Pancreas (tissue), 10 donors: ENCODE results near the gene RNF125. TPM values are rescaled to one million over a fixed set of nuclear protein-coding genes. Genes with fewer than 3 reads are reported as not detected.

Experiments used
- ATAC-seq, 4 donors: fragments of 200-7000 bp; cut with Tn5 transposase; one replicate each; pipeline versions ENCODE4 v1.8.0 to v1.9.1; 2020; ENCODE audit warnings: mild to moderate bottlenecking in 4 of 4, moderate library complexity in 4 of 4
- DNase-seq, 6 donors: peaks; one replicate each; pipeline ENCODE4 v3.0.0-alpha.2; 2020
- FAIRE-seq: peaks from 2 replicates; lab custom pipeline; 2012; peaks lifted over from hg19 to GRCh38; lab: Jason Lieb, UNC
- H3K27ac ChIP-seq, 4 donors: fragments of 200-600 bp; sonication (generic); 1 replicate in 3 of 4; 2 replicates in 1 of 4; pipeline versions ENCODE4 v1.5.0 to v1.8.0; 2020
- H3K27me3 ChIP-seq, 4 donors: fragments of 200-600 bp; one replicate each; pipeline ENCODE4 v1.8.0; 2021
- H3K36me3 ChIP-seq, 3 donors: fragments of 200-600 bp; sonication (generic) in 1 of 3; one replicate each; pipeline versions ENCODE4 v1.5.0 to v1.8.0; 2020 to 2021
- H3K4me1 ChIP-seq, 3 donors: fragments of 200-600 bp; one replicate each; pipeline ENCODE4 v1.8.0; 2021
- H3K4me3 ChIP-seq, 4 donors: fragments of 200-600 bp; sonication (generic) in 2 of 4; one replicate each; pipeline versions ENCODE4 v1.5.0 to v1.8.0; 2020 to 2021
- H3K9me3 ChIP-seq, 4 donors: fragments of 200-600 bp; one replicate each; pipeline ENCODE4 v1.8.0; 2021
- WGBS, 2 donors: extraction: QIAGEN DNeasy Blood & Tissue Kit; methylation state at CpG; one replicate each; pipeline ENCODE4 v1.1.7; 2013; 5-methylcytosine and 5-hydroxymethylcytosine counted together
- intact Hi-C, 3 donors: fragments of 100-400 bp; cut with DNase I; formaldehyde crosslinking; loops; one replicate each; pipeline versions ENCODE4 v1.11.1 to v1.14.2; 2022
- polyA plus RNA-seq, 2 donors: library from polyadenylated mRNA; stranded (reverse); fragments of 200-250 nt; gene quantifications; one replicate each; pipeline ENCODE4 v1.2.3, GENCODE V29; 2013
- total RNA-seq, 6 donors: library from RNA; stranded (reverse); fragmentation: NEBNext Ultra II Directional in 4 of 6; extraction: Animal tissue kit (Norgen Biotek cat#: 25700) in 4 of 6; gene quantifications; one replicate each; pipeline versions ENCODE4 v1.2.1 to v1.2.4, GENCODE V29; 2021 to 2023
- TF ChIP-seq, protein P1 (sequence below), 4 donors: fragments of 200-600 bp; sonication (generic) in 3 of 4; IDR thresholded peaks; one replicate each; pipeline versions ENCODE4 v1.5.0 to v1.8.0; 2021; ENCODE audit warnings: antibody characterized with exemption in 4 of 4
- donor health status: healthy with polysubstance abuse.
- donor health status: DM: no; HTN: no; CAD: no; lungs with moderate emphysema.
- donor health status: DM: no; HTN: no; CAD: no.
- donor health status: control.
- donor health status: control.
- donor health status: Bipolar disorder and iron deficiency.
- donor health status: DM: yes; HTN: yes; CAD: no.
- donor health status: DM: no; HTN: no; CAD: no.
- donor health status: DM: no; HTN: no; CAD: no.
- donor health status: DM: yes; HTN: yes; CAD: no.

RNF125 gene
- total and polyA plus RNA-seq, 8 donors: 0.92 to 3.5 (median 2.1) TPM

DNA sequence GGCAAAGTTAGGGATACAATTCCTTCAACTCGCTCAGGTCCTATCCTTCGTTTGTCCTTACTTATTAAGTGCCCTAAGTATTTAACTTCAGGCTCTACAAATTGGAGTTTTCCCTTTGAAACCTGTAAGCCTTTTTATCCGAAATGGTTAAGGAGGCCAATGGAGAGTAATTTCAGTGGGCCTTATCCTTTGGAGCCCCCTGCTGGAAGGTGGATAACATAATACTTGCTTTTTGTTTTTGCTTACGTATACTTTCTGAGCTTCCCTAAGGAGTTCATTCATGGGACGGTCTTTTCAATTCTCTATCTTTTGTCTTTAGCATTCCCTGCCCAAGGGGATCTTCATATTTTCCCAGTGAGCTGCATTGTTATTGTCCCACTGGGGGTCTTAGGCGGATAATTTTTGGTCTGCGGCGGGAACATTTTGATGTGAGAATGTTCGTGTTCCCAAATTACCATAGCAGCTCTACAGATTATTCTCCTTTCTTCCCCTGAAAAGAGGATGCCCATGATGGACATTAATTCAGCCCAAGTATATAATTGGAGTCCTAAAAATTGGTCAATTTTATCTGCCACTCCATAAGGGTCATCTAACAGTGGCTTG lies 41.3 kb upstream of the RNF125 start:
- peak in 3 of 6 donors; percentile 18 to 37 (median 23) for DNase-seq
- FAIRE-seq: peak; percentile 57
- WGBS, 2 donors: 70 to 73% methylated on average over 9 of the region's 9 CpGs
- Histone ChIP-seq H3K4me1 (no peaks in the 10 kb centered on the region), H3K4me3 (no peak overlapping the region), H3K27ac (no peak overlapping the region), H3K36me3 (no peaks in the 10 kb centered on the region), H3K27me3 (no peaks in the 10 kb centered on the region), H3K9me3 (no peaks in the 10 kb centered on the region)
- peak; percentile 58 to 84 (median 73) for ATAC-seq
- intact Hi-C loops: loop anchor here in 1 of 3 donors (10.0 kb wide), 1 partner anchor 243 kb away; no protein-coding TSS in a partner anchor
- TF ChIP-seq, protein P1, sequence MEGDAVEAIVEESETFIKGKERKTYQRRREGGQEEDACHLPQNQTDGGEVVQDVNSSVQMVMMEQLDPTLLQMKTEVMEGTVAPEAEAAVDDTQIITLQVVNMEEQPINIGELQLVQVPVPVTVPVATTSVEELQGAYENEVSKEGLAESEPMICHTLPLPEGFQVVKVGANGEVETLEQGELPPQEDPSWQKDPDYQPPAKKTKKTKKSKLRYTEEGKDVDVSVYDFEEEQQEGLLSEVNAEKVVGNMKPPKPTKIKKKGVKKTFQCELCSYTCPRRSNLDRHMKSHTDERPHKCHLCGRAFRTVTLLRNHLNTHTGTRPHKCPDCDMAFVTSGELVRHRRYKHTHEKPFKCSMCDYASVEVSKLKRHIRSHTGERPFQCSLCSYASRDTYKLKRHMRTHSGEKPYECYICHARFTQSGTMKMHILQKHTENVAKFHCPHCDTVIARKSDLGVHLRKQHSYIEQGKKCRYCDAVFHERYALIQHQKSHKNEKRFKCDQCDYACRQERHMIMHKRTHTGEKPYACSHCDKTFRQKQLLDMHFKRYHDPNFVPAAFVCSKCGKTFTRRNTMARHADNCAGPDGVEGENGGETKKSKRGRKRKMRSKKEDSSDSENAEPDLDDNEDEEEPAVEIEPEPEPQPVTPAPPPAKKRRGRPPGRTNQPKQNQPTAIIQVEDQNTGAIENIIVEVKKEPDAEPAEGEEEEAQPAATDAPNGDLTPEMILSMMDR (IDR thresholded peaks at IDR 0.05): peak in 2 of 4 donors; percentile 33 to 44

DNA sequence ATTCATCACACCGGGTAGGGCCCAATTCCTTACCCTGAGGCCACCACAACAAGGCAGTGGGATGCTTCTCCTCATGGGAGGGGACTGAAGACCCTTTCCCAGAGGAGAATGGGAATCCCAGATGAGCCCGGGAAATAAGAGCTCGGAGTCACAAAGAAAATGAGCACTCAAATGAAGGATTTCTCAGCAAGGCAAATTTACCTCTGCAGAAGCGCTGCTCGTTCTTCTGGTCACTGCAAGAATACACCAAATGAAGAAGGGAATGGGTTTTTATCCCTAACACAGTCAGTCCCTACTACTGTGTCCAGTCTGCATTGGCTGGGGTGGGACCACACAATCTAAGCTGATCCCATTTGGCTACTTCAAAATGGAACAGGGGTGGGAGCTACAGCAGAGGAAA lies 40.0 kb upstream of the RNF125 start:
- H3K9me3 ChIP-seq: no peaks in the 10 kb centered on the region
- TF ChIP-seq, protein P1 (IDR thresholded peaks at IDR 0.05): no peak
- H3K36me3 ChIP-seq: no peaks in the 10 kb centered on the region
- no peak for FAIRE-seq
- H3K4me1 ChIP-seq: no peaks in the 10 kb centered on the region
- DNase-seq: no peak
- 88 to 90% methylated on average over 5 of the region's 5 CpGs for WGBS, 2 donors
- intact Hi-C loops: loop anchor here in 1 of 3 donors (10.0 kb wide), 1 partner anchor 244 kb away; no protein-coding TSS in a partner anchor
- H3K27me3 ChIP-seq: no peaks in the 10 kb centered on the region
- H3K27ac ChIP-seq: no peak overlapping the region
- no peak for ATAC-seq
- no peak overlapping the region for H3K4me3 ChIP-seq

DNA sequence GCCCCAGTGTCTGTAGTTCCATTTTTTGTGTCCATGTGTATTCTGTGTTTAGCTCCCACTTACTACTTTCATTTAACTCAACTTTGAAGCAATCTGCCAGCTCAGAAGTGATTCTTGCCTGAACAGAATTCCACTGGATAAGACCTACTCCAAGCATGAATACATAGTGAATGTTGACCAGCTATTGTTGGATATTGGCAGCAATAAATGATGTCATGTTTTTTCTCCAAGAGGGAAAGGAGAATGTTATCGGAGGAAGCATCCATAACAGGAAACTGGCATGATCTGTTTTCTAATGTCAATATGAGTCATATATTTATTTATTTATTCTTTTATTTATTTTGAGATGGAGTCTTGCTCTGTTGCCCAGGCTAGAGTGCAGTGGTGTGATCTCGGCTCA lies 38.9 kb upstream of the RNF125 start:
- no peak for FAIRE-seq
- no peak for DNase-seq
- Histone ChIP-seq H3K27ac (no peak overlapping the region), H3K9me3 (no peaks in the 10 kb centered on the region), H3K27me3 (no peaks in the 10 kb centered on the region), H3K36me3 (no peaks in the 10 kb centered on the region), H3K4me1 (no peaks in the 10 kb centered on the region), H3K4me3 (no peak overlapping the region)
- ATAC-seq: no peak
- intact Hi-C loops: loop anchor here in 1 of 3 donors (10.0 kb wide), 1 partner anchor 245 kb away; no protein-coding TSS in a partner anchor
- TF ChIP-seq, protein P1 (IDR thresholded peaks at IDR 0.05): no peak
- WGBS, 2 donors: 89 to 95% methylated on average over 2 of the region's 2 CpGs

DNA sequence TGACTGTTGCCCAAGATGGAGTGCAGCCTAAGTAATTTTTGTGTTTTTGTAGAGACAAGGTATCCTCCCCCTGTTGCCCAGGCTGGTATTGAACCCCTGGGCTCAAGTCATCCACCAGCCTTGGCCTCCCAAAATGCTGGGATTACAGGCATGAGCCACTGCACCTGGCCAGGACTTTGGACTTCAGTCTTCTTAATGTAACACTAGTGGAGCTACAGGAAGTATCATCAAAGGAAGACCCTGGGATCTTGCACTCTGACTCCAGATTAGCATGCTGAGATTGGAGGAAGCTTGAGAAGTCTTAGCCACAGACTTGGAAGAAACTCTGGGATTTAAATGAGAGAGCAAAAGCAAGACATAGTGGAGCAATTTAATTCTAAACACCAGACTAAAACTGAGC lies 37.8 kb upstream of the RNF125 start:
- ATAC-seq (no peak), FAIRE-seq (no peak), DNase-seq (no peak)
- Histone ChIP-seq H3K36me3 (no peaks in the 10 kb centered on the region), H3K27ac (no peak overlapping the region), H3K9me3 (no peaks in the 10 kb centered on the region), H3K4me3 (no peak overlapping the region), H3K4me1 (no peaks in the 10 kb centered on the region), H3K27me3 (no peaks in the 10 kb centered on the region)
- TF ChIP-seq, protein P1 (IDR thresholded peaks at IDR 0.05): no peak
- intact Hi-C loops: no loop called here

DNA sequence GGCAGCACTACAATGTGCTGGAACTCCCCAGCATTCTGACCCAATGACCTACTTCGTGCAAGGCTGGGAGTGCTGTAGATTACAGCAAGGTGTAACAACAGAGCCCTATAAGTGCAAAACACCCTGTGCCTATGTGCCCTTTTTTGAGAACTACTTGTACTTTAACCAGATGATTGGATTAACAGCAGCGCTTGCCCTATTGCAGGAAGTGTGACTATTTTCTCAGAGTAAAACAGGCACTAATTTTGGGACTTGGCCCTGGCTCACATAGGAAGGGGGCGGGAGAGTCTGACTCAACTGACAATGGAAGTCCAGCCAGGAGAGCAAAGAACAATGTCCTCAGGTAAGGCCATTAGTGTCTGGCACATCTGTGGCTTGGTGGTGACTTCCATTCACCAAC lies 35.6 kb upstream of the RNF125 start:
- intact Hi-C loops: no loop called here
- 80 to 82% methylated on average over 3 of the region's 3 CpGs for WGBS, 2 donors
- H3K27me3 ChIP-seq: no peaks in the 10 kb centered on the region
- no peak for FAIRE-seq
- no peak for ATAC-seq
- no peak overlapping the region for H3K27ac ChIP-seq
- no peak for DNase-seq
- no peaks in the 10 kb centered on the region for H3K9me3 ChIP-seq
- H3K36me3 ChIP-seq: no peaks in the 10 kb centered on the region
- no peak overlapping the region for H3K4me3 ChIP-seq
- TF ChIP-seq, protein P1 (IDR thresholded peaks at IDR 0.05): no peak
- H3K4me1 ChIP-seq: no peaks in the 10 kb centered on the region
